Measurements from ENCODE around the gene ADIPOR2.

GRCh38 chr12:1660304-1661187 is 30.3 kb upstream of the ADIPOR2 start:
- no peak for TF ChIP-seq CTCF (IDR thresholded peaks at IDR 0.05)
- TF ChIP-seq POLR2A (IDR thresholded peaks at IDR 0.05), result no peak

Data from lower leg skin (tissue), 3 donors.